ENCODE results near the gene TFCP2.

Gene TFCP2

DNA sequence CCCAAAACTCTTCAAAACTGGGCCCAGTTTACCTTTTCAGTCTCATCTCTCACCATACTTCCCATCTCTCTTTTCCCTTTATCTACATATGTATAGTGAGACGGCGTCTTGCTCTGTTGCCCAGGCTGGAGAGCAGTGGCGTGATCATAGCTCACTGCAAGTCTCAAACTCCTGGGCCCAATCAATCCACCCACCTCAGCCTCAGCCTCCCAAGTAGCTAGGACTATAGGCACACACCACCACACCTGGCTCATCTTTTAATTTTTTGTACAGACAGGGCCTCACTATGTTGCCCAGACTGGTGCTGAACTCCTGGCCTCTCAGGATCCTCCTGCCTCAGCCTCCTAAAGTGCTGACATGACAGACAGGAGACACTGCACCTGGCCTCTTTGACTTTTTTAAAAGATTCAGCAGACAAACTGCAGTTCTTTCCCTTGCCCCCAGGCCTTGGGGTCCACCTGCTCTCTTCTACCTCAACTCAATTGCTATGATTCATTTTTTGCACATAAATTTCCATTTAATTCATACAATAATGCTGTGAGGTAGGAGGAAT, 33.6 kb downstream of the TFCP2 start:
- H3K9ac ChIP-seq (ENCODE audit: low read depth, low read length, poor library complexity, severe bottlenecking), result no peak overlapping the region
- H3K4me3 ChIP-seq (ENCODE audit: low read length, poor library complexity, severe bottlenecking), result no peak overlapping the region
- H3F3A ChIP-seq (ENCODE audit: low read depth), result no peaks in the 10 kb centered on the region
- no peaks in the 10 kb centered on the region for H3K4me1 ChIP-seq (ENCODE audit: insufficient read depth, low read length, poor library complexity, severe bottlenecking)
- H3K36me3 ChIP-seq (ENCODE audit: insufficient read depth, low read length), result no peaks in the 10 kb centered on the region
- no peaks in the 10 kb centered on the region for H4K20me1 ChIP-seq (ENCODE audit: insufficient read depth, low read length, poor library complexity, severe bottlenecking)
- no peaks in the 10 kb centered on the region for H3K9me2 ChIP-seq (replicated peaks; ENCODE audit: low read depth, low read length)
- H3K4me2 ChIP-seq (ENCODE audit: low read depth, low read length, poor library complexity, severe bottlenecking), result no peak overlapping the region
- no peak for TF ChIP-seq EZH2phosphoT487 (IDR thresholded peaks at IDR 0.05; ENCODE audit: borderline replicate concordance)
- TF ChIP-seq, protein P1, sequence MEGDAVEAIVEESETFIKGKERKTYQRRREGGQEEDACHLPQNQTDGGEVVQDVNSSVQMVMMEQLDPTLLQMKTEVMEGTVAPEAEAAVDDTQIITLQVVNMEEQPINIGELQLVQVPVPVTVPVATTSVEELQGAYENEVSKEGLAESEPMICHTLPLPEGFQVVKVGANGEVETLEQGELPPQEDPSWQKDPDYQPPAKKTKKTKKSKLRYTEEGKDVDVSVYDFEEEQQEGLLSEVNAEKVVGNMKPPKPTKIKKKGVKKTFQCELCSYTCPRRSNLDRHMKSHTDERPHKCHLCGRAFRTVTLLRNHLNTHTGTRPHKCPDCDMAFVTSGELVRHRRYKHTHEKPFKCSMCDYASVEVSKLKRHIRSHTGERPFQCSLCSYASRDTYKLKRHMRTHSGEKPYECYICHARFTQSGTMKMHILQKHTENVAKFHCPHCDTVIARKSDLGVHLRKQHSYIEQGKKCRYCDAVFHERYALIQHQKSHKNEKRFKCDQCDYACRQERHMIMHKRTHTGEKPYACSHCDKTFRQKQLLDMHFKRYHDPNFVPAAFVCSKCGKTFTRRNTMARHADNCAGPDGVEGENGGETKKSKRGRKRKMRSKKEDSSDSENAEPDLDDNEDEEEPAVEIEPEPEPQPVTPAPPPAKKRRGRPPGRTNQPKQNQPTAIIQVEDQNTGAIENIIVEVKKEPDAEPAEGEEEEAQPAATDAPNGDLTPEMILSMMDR (conservative IDR thresholded peaks at IDR 0.05; ENCODE audit: low read length), result no peak
- no peak overlapping the region for H2AFZ ChIP-seq (ENCODE audit: low read length)
- no peaks in the 10 kb centered on the region for H3K79me2 ChIP-seq (ENCODE audit: insufficient read depth, low read length)
- H3K9me3 ChIP-seq (ENCODE audit: insufficient read depth, low read depth, low read length), result no peaks in the 10 kb centered on the region
- H3K27me3 ChIP-seq (ENCODE audit: insufficient read depth, low read length, poor library complexity, severe bottlenecking), result no peaks in the 10 kb centered on the region

- no peaks in the 10 kb centered on the region for H3K36me3 ChIP-seq (ENCODE audit: insufficient read depth, low read length)
- TF ChIP-seq, protein P1 (conservative IDR thresholded peaks at IDR 0.05; ENCODE audit: low read length), result no peak
- no peak for TF ChIP-seq EZH2phosphoT487 (IDR thresholded peaks at IDR 0.05; ENCODE audit: borderline replicate concordance)
- no peaks in the 10 kb centered on the region for H3K9me2 ChIP-seq (replicated peaks; ENCODE audit: low read depth, low read length)
- no peaks in the 10 kb centered on the region for H3K4me1 ChIP-seq (ENCODE audit: insufficient read depth, low read length, poor library complexity, severe bottlenecking)
- H4K20me1 ChIP-seq (ENCODE audit: insufficient read depth, low read length, poor library complexity, severe bottlenecking), result no peaks in the 10 kb centered on the region
- H3K4me3 ChIP-seq (ENCODE audit: low read length, poor library complexity, severe bottlenecking), result no peak overlapping the region
- no peaks in the 10 kb centered on the region for H3K79me2 ChIP-seq (ENCODE audit: insufficient read depth, low read length)
- no peak overlapping the region for H3K9ac ChIP-seq (ENCODE audit: low read depth, low read length, poor library complexity, severe bottlenecking)
- no peaks in the 10 kb centered on the region for H3K27me3 ChIP-seq (ENCODE audit: insufficient read depth, low read length, poor library complexity, severe bottlenecking)
- no peaks in the 10 kb centered on the region for H3F3A ChIP-seq (ENCODE audit: low read depth)
- H3K9me3 ChIP-seq (ENCODE audit: insufficient read depth, low read depth, low read length), result no peaks in the 10 kb centered on the region
- H3K4me2 ChIP-seq (ENCODE audit: low read depth, low read length, poor library complexity, severe bottlenecking), result no peak overlapping the region
- no peak overlapping the region for H2AFZ ChIP-seq (ENCODE audit: low read length)
Measured at GRCh38 chr12:51132693-51133092, 40.2 kb downstream of the TFCP2 start.

- H3F3A ChIP-seq (ENCODE audit: low read depth), result no peaks in the 10 kb centered on the region
- no peaks in the 10 kb centered on the region for H3K4me1 ChIP-seq (ENCODE audit: insufficient read depth, low read length, poor library complexity, severe bottlenecking)
- TF ChIP-seq EZH2phosphoT487 (IDR thresholded peaks at IDR 0.05; ENCODE audit: borderline replicate concordance), result no peak
- TF ChIP-seq, protein P1 (conservative IDR thresholded peaks at IDR 0.05; ENCODE audit: low read length), result no peak
- H3K4me2 ChIP-seq (ENCODE audit: low read depth, low read length, poor library complexity, severe bottlenecking), result no peak overlapping the region
- H3K9me3 ChIP-seq (ENCODE audit: insufficient read depth, low read depth, low read length), result no peaks in the 10 kb centered on the region
- H3K4me3 ChIP-seq (ENCODE audit: low read length, poor library complexity, severe bottlenecking), result no peak overlapping the region
- H3K27me3 ChIP-seq (ENCODE audit: insufficient read depth, low read length, poor library complexity, severe bottlenecking), result no peaks in the 10 kb centered on the region
- H3K9me2 ChIP-seq (replicated peaks; ENCODE audit: low read depth, low read length), result no peaks in the 10 kb centered on the region
- H3K36me3 ChIP-seq (ENCODE audit: insufficient read depth, low read length), result no peaks in the 10 kb centered on the region
- no peaks in the 10 kb centered on the region for H4K20me1 ChIP-seq (ENCODE audit: insufficient read depth, low read length, poor library complexity, severe bottlenecking)
- H3K79me2 ChIP-seq (ENCODE audit: insufficient read depth, low read length), result no peaks in the 10 kb centered on the region
- H3K9ac ChIP-seq (ENCODE audit: low read depth, low read length, poor library complexity, severe bottlenecking), result no peak overlapping the region
- no peak overlapping the region for H2AFZ ChIP-seq (ENCODE audit: low read length)
Measured at GRCh38 chr12:51131745-51132521, 41.0 kb downstream of the TFCP2 start.

Measured in Loucy (cell line).